ENCODE measurements around the gene CTNND2.

Gene CTNND2

GRCh38 chr5:10958728-10959127 is 945.5 kb downstream of the CTNND2 start:
- DNase-seq (ENCODE audit: low read depth in 1 of 2, low spot score in 1 of 2): no peak

GRCh38 chr5:10949856-10950630 is 954.2 kb downstream of the CTNND2 start:
- no peak for DNase-seq (ENCODE audit: low read depth in 1 of 2, low spot score in 1 of 2)

GRCh38 chr5:10946050-10946449 is 958.2 kb downstream of the CTNND2 start:
- DNase-seq (ENCODE audit: low read depth in 1 of 2, low spot score in 1 of 2): no peak

- no peak for DNase-seq (ENCODE audit: low read depth in 1 of 2, low spot score in 1 of 2)
Measured at GRCh38 chr5:10941900-10942299, 962.3 kb downstream of the CTNND2 start.

GRCh38 chr5:10936081-10936855 is 968.0 kb downstream of the CTNND2 start:
- no peak for DNase-seq (ENCODE audit: low read depth in 1 of 2, low spot score in 1 of 2)

GRCh38 chr5:10935536-10935935 is 968.7 kb downstream of the CTNND2 start:
- no peak for DNase-seq (ENCODE audit: low read depth in 1 of 2, low spot score in 1 of 2)

GRCh38 chr5:10934783-10935355 is 969.4 kb downstream of the CTNND2 start:
- no peak for DNase-seq (ENCODE audit: low read depth in 1 of 2, low spot score in 1 of 2)

GRCh38 chr5:10933121-10933520 is 971.1 kb downstream of the CTNND2 start:
- no peak for DNase-seq (ENCODE audit: low read depth in 1 of 2, low spot score in 1 of 2)

- DNase-seq (ENCODE audit: low read depth in 1 of 2, low spot score in 1 of 2): no peak
Measured at GRCh38 chr5:10932426-10932825, 971.8 kb downstream of the CTNND2 start.

- no peak for DNase-seq (ENCODE audit: low read depth in 1 of 2, low spot score in 1 of 2)
Measured at GRCh38 chr5:10927608-10928007, 976.6 kb downstream of the CTNND2 start.

- DNase-seq (ENCODE audit: low read depth in 1 of 2, low spot score in 1 of 2): no peak
Measured at GRCh38 chr5:10923310-10923709, 980.9 kb downstream of the CTNND2 start.

Measured in activated T-helper 1 cell treated with anti-CD3 and anti-CD28 coated beads, Interleukin-2, amount 50 U/mL, for 16 hours (primary cell).